ENCODE data around the gene DYNC1H1. TPM values are rescaled to one million over a fixed set of nuclear protein-coding genes. Genes with fewer than 3 reads are reported as not detected.

DYNC1H1 gene
- total and polyA plus RNA-seq, 7 donors, result 117 to 634 (median 332) TPM

- ATAC-seq (no peak), DNase-seq (peak in 1 of 2 donors; percentile 45)
- intact Hi-C loops (cut with DNase I), result no loop called here
- H3K36me3 ChIP-seq (ENCODE audit: insufficient read depth in 1 of 2, low read depth in 1 of 2), result no peaks in the 10 kb centered on the region
- TF ChIP-seq CTCF (IDR thresholded peaks at IDR 0.05), result no peak
- H3K4me3 ChIP-seq, result no peak overlapping the region
- H3K4me1 ChIP-seq, result no peaks in the 10 kb centered on the region
- H3K27ac ChIP-seq, result no peak overlapping the region
- 80 to 82% (median 82%) methylated on average over 25 of the region's 25 CpGs for WGBS, 3 donors
- no peaks in the 10 kb centered on the region for H3K9me3 ChIP-seq
- H3K27me3 ChIP-seq (ENCODE audit: insufficient read depth in 3 of 3, low read length in 2 of 3), result no peaks in the 10 kb centered on the region
Measured at GRCh38 chr14:101956179-101956885, 8.0 kb upstream of the DYNC1H1 start.

- no peak for ATAC-seq
- intact Hi-C loops (cut with DNase I), result no loop called here
Measured at GRCh38 chr14:101957406-101958234, 6.8 kb upstream of the DYNC1H1 start.

GRCh38 chr14:101958418-101959180 is 5.8 kb upstream of the DYNC1H1 start:
- peaks cover 8% of the 10 kb centered on the region for H3K4me1 ChIP-seq
- no peak overlapping the region for H3K4me3 ChIP-seq
- no peak overlapping the region for H3K27ac ChIP-seq
- H3K27me3 ChIP-seq (ENCODE audit: insufficient read depth in 3 of 3, low read length in 2 of 3), result no peaks in the 10 kb centered on the region
- no peaks in the 10 kb centered on the region for H3K36me3 ChIP-seq (ENCODE audit: insufficient read depth in 1 of 2, low read depth in 1 of 2)
- TF ChIP-seq CTCF (IDR thresholded peaks at IDR 0.05), result no peak
- no peaks in the 10 kb centered on the region for H3K9me3 ChIP-seq
- DNase-seq (no peak), ATAC-seq (no peak)
- WGBS, 3 donors, result 55 to 76% (median 63%) methylated on average over 11 of the region's 11 CpGs
- intact Hi-C loops (cut with DNase I), result no loop called here

More at GRCh38 chr14:101957406-101958234, 6.8 kb upstream of the DYNC1H1 start:
- no peak for TF ChIP-seq CTCF (IDR thresholded peaks at IDR 0.05)
- peaks cover 5% of the 10 kb centered on the region for H3K4me1 ChIP-seq
- 85 to 89% (median 85%) methylated on average over 13 of the region's 13 CpGs for WGBS, 3 donors
- no peaks in the 10 kb centered on the region for H3K27me3 ChIP-seq (ENCODE audit: insufficient read depth in 3 of 3, low read length in 2 of 3)
- no peak overlapping the region for H3K4me3 ChIP-seq
- H3K9me3 ChIP-seq, result no peaks in the 10 kb centered on the region
- no peaks in the 10 kb centered on the region for H3K36me3 ChIP-seq (ENCODE audit: insufficient read depth in 1 of 2, low read depth in 1 of 2)
- DNase-seq, result peak in 1 of 2 donors; percentile 40
- no peak overlapping the region for H3K27ac ChIP-seq

- Histone ChIP-seq H3K4me1 (peaks cover 8% of the 10 kb centered on the region), H3K27ac (no peak overlapping the region), H3K27me3 (ENCODE audit: insufficient read depth in 3 of 3, low read length in 2 of 3) (no peaks in the 10 kb centered on the region), H3K9me3 (no peaks in the 10 kb centered on the region), H3K36me3 (ENCODE audit: insufficient read depth in 1 of 2, low read depth in 1 of 2) (no peaks in the 10 kb centered on the region), H3K4me3 (no peak overlapping the region)
- intact Hi-C loops (cut with DNase I), result no loop called here
- ATAC-seq (no peak), DNase-seq (no peak)
- TF ChIP-seq CTCF (IDR thresholded peaks at IDR 0.05), result no peak
- WGBS, 3 donors, result 79 to 91% (median 87%) methylated on average over 2 of the region's 2 CpGs
Measured at GRCh38 chr14:101959277-101959676, 5.1 kb upstream of the DYNC1H1 start.

Data from psoas muscle (tissue), 8 donors.